ENCODE results near the gene CACNA2D2. TPM values are rescaled to one million over a fixed set of nuclear protein-coding genes. Genes with fewer than 3 reads are reported as not detected.
A peak's percentile ranks its signal among the peaks of the same experiment; 100 is the strongest.

CACNA2D2 gene
- total and polyA plus RNA-seq, 2 of the 13 experiments (the other 11 are each of a cell fraction or from before 2014, with no cell fraction given): not detected

DNA sequence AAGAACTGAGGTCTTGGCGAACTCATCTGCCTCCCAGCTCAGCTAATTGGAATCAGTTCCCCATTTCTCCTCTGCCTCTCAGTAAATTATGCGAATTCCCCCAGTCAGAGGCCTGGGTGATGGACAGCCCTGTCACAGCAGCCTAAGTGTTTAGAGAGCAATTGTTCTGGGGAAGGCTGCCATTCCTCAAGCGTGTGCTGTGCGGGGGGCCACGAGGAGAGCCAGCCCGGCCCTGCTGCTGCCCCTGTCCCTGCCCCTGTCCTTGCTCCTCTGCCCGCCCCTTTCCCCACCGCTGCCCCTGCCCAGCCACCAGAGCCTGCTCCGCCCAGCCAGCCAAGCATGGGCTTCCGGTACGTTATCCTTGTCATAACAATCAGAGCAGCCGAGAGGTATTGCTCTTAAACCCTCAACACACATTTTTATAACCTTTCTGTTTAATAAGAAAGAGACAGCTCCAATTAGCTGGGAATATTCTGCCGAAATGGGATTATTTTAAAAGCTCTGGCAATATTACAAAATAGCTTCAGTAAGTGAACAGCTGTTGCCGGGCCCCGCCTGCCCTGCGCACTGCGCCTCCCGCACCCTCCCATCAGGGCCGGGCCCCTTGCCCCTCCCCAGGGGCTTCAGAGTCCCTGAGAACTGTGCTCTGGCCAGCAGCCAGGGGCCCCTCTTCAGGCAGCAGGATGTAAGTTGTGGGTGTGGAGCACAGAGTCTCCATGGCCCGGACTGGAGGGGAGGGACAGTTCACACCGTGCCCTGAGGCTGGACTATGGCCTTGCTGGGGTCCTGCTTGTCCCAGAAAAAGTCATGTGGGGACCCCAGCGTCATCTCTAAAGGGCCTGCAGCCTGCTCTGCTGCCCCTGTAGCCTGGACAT, 12.4 kb upstream of the CACNA2D2 start (continued):
- TF ChIP-seq, protein P1, sequence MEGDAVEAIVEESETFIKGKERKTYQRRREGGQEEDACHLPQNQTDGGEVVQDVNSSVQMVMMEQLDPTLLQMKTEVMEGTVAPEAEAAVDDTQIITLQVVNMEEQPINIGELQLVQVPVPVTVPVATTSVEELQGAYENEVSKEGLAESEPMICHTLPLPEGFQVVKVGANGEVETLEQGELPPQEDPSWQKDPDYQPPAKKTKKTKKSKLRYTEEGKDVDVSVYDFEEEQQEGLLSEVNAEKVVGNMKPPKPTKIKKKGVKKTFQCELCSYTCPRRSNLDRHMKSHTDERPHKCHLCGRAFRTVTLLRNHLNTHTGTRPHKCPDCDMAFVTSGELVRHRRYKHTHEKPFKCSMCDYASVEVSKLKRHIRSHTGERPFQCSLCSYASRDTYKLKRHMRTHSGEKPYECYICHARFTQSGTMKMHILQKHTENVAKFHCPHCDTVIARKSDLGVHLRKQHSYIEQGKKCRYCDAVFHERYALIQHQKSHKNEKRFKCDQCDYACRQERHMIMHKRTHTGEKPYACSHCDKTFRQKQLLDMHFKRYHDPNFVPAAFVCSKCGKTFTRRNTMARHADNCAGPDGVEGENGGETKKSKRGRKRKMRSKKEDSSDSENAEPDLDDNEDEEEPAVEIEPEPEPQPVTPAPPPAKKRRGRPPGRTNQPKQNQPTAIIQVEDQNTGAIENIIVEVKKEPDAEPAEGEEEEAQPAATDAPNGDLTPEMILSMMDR (CRISPR knock-in tag; IDR thresholded peaks at IDR 0.05): peak; percentile 40
- TF ChIP-seq GABPB1 (CRISPR knock-in tag; IDR thresholded peaks at IDR 0.05) (peak; percentile 45; the same call in 1 of the 2 replicates), CHD2 (IDR thresholded peaks at IDR 0.05; ENCODE audit: low read depth, low read length) (no peak), LCORL (IDR thresholded peaks at IDR 0.05) (no peak), LCORL (CRISPR knock-in tag; IDR thresholded peaks at IDR 0.05) (peak; percentile 73), SRSF4 (IDR thresholded peaks at IDR 0.05; ENCODE audit: low read depth, low read length, poor library complexity, severe bottlenecking) (no peak), THAP11 (CRISPR knock-in tag; IDR thresholded peaks at IDR 0.05) (0 out of 2 replicates have a peak, but pooled peaks have one; percentile 15), KLF15 (CRISPR knock-in tag; IDR thresholded peaks at IDR 0.05; ENCODE audit: borderline replicate concordance) (no peak), EED (CRISPR knock-in tag; IDR thresholded peaks at IDR 0.05) (no peak), TEAD2 (CRISPR knock-in tag; IDR thresholded peaks at IDR 0.05) (no peak), TCF12 (IDR thresholded peaks at IDR 0.05) (no peak), TCF12 (CRISPR knock-in tag; IDR thresholded peaks at IDR 0.05) (no peak)
- TF ChIP-seq, protein P2, sequence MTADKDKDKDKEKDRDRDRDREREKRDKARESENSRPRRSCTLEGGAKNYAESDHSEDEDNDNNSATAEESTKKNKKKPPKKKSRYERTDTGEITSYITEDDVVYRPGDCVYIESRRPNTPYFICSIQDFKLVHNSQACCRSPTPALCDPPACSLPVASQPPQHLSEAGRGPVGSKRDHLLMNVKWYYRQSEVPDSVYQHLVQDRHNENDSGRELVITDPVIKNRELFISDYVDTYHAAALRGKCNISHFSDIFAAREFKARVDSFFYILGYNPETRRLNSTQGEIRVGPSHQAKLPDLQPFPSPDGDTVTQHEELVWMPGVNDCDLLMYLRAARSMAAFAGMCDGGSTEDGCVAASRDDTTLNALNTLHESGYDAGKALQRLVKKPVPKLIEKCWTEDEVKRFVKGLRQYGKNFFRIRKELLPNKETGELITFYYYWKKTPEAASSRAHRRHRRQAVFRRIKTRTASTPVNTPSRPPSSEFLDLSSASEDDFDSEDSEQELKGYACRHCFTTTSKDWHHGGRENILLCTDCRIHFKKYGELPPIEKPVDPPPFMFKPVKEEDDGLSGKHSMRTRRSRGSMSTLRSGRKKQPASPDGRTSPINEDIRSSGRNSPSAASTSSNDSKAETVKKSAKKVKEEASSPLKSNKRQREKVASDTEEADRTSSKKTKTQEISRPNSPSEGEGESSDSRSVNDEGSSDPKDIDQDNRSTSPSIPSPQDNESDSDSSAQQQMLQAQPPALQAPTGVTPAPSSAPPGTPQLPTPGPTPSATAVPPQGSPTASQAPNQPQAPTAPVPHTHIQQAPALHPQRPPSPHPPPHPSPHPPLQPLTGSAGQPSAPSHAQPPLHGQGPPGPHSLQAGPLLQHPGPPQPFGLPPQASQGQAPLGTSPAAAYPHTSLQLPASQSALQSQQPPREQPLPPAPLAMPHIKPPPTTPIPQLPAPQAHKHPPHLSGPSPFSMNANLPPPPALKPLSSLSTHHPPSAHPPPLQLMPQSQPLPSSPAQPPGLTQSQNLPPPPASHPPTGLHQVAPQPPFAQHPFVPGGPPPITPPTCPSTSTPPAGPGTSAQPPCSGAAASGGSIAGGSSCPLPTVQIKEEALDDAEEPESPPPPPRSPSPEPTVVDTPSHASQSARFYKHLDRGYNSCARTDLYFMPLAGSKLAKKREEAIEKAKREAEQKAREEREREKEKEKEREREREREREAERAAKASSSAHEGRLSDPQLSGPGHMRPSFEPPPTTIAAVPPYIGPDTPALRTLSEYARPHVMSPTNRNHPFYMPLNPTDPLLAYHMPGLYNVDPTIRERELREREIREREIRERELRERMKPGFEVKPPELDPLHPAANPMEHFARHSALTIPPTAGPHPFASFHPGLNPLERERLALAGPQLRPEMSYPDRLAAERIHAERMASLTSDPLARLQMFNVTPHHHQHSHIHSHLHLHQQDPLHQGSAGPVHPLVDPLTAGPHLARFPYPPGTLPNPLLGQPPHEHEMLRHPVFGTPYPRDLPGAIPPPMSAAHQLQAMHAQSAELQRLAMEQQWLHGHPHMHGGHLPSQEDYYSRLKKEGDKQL (CRISPR knock-in tag; IDR thresholded peaks at IDR 0.05; ENCODE audit: low read depth): no peak
- TF ChIP-seq, protein P3, sequence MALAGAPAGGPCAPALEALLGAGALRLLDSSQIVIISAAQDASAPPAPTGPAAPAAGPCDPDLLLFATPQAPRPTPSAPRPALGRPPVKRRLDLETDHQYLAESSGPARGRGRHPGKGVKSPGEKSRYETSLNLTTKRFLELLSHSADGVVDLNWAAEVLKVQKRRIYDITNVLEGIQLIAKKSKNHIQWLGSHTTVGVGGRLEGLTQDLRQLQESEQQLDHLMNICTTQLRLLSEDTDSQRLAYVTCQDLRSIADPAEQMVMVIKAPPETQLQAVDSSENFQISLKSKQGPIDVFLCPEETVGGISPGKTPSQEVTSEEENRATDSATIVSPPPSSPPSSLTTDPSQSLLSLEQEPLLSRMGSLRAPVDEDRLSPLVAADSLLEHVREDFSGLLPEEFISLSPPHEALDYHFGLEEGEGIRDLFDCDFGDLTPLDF (CRISPR knock-in tag; IDR thresholded peaks at IDR 0.05): no peak
- TF ChIP-seq, protein P4, sequence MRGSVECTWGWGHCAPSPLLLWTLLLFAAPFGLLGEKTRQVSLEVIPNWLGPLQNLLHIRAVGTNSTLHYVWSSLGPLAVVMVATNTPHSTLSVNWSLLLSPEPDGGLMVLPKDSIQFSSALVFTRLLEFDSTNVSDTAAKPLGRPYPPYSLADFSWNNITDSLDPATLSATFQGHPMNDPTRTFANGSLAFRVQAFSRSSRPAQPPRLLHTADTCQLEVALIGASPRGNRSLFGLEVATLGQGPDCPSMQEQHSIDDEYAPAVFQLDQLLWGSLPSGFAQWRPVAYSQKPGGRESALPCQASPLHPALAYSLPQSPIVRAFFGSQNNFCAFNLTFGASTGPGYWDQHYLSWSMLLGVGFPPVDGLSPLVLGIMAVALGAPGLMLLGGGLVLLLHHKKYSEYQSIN (CRISPR knock-in tag; IDR thresholded peaks at IDR 0.05; ENCODE audit: borderline replicate concordance): no peak
- TF ChIP-seq, protein P5, sequence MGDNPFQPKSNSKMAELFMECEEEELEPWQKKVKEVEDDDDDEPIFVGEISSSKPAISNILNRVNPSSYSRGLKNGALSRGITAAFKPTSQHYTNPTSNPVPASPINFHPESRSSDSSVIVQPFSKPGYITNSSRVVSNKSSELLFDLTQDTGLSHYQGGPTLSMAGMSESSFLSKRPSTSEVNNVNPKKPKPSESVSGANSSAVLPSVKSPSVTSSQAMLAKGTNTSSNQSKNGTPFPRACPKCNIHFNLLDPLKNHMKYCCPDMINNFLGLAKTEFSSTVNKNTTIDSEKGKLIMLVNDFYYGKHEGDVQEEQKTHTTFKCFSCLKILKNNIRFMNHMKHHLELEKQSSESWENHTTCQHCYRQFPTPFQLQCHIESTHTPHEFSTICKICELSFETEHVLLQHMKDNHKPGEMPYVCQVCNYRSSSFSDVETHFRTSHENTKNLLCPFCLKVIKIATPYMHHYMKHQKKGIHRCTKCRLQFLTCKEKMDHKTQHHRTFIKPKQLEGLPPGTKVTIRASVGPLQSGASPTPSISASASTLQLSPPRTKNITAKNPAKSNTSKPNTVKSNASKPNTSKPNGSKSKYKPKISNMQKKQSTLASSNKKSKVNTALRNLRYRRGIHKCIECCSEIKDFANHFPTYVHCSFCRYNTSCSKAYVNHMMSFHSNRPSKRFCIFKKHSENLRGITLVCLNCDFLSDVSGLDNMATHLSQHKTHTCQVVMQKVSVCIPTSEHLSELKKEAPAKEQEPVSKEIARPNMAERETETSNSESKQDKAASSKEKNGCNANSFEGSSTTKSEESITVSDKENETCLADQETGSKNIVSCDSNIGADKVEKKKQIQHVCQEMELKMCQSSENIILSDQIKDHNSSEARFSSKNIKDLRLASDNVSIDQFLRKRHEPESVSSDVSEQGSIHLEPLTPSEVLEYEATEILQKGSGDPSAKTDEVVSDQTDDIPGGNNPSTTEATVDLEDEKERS (CRISPR knock-in tag; IDR thresholded peaks at IDR 0.05): no peak

Measured in HepG2 (cell line).